SK-N-SH (cell line): ENCODE data around the gene CDKL2. TPM values are rescaled to one million over a fixed set of nuclear protein-coding genes. Genes with fewer than 3 reads are reported as not detected.

ENCODE experiments used
- CTCF ChIA-PET: fragments of 300-600, 350-600 bp; formaldehyde crosslinking; extraction: SDS; loops from one replicate; lab custom pipeline; 2021; lab: Yijun Ruan, JAX
- POLR2A ChIA-PET: fragments of 350-600 bp; sonication (Branson Sonifier 250); formaldehyde crosslinking; extraction: SDS; loops from one replicate; lab custom pipeline; 2020; ENCODE audit warnings: antibody characterized with exemption, inconsistent platforms; lab: Yijun Ruan, JAX
- DNase-seq: peaks from one replicate; pipeline ENCODE4 v3.0.0; 2012
- H2AFZ ChIP-seq: fragments of 200-600 bp; sonication (generic); 2 replicates; pipeline ENCODE4 v1.8.1; 2016; ENCODE audit warnings: antibody characterized with exemption, mild to moderate bottlenecking, low read depth
- H3F3A ChIP-seq: fragments of 200-600 bp; sonication (generic); replicated peaks from 2 replicates; pipeline ENCODE3; 2016; ENCODE audit warnings: antibody characterized with exemption, mild to moderate bottlenecking; ENCODE audit not compliant: insufficient read depth
- H3K27ac ChIP-seq, 2 experiments: fragments of 200-500 bp in 1 of 2; fragments of 200-600 bp in 1 of 2; sonication (Bioruptor generic) in 1 of 2; sonication (generic), shearing (Covaris generic) in 1 of 2; 2 replicates each; pipeline versions ENCODE4 v1.5.1 to v1.6.1; 2014 to 2016; ENCODE audit warnings: low read depth in 2 of 2, inconsistent platforms in 1 of 2, low read length in 1 of 2, mild to moderate bottlenecking in 1 of 2, mixed read lengths in 1 of 2
- H3K27me3 ChIP-seq: fragments of 200-600 bp; sonication (generic), shearing (Covaris generic); 2 replicates; pipeline ENCODE4 v1.6.1; 2016; ENCODE audit warnings: mixed run types; ENCODE audit not compliant: insufficient read depth
- H3K36me3 ChIP-seq, 2 experiments: fragments of 200-500 bp in 1 of 2; fragments of 200-600 bp in 1 of 2; sonication (Bioruptor generic) in 1 of 2; sonication (generic) in 1 of 2; replicated peaks in 1 of 2; 2 replicates each; pipeline versions ENCODE3 to v1.5.1; 2014 to 2016; ENCODE audit warnings: low read length in 1 of 2, mild to moderate bottlenecking in 1 of 2; ENCODE audit not compliant: insufficient read depth in 2 of 2, control insufficient read depth in 1 of 2
- H3K4me1 ChIP-seq, 2 experiments: fragments of 200-500 bp in 1 of 2; fragments of 200-600 bp in 1 of 2; sonication (Bioruptor generic) in 1 of 2; sonication (generic), shearing (Covaris generic) in 1 of 2; 2 replicates each; pipeline versions ENCODE4 v1.5.1 to v1.6.1; 2014 to 2016; ENCODE audit warnings: low read depth in 1 of 2, low read length in 1 of 2, mixed run types in 1 of 2; ENCODE audit not compliant: insufficient read depth in 2 of 2, control insufficient read depth in 1 of 2
- H3K4me2 ChIP-seq: fragments of 200-600 bp; sonication (generic), shearing (Covaris generic); 2 replicates; pipeline ENCODE4 v1.6.1; 2017; ENCODE audit warnings: mixed run types
- H3K4me3 ChIP-seq, 2 experiments: fragments of 200-500 bp in 1 of 2; fragments of 200-600 bp in 1 of 2; sonication (Bioruptor generic) in 1 of 2; sonication (generic), shearing (Covaris generic) in 1 of 2; 2 replicates each; pipeline versions ENCODE4 v1.5.1 to v1.8.1; 2014 to 2016; ENCODE audit warnings: low read depth in 2 of 2, inconsistent platforms in 1 of 2, low read length in 1 of 2, mild to moderate bottlenecking in 1 of 2, mixed read lengths in 1 of 2, moderate library complexity in 1 of 2
- H3K79me2 ChIP-seq: fragments of 200-600 bp; sonication (generic); 2 replicates; pipeline ENCODE4 v1.8.1; 2017; ENCODE audit warnings: mild to moderate bottlenecking; ENCODE audit not compliant: insufficient read depth
- H3K9ac ChIP-seq: fragments of 200-600 bp; sonication (generic); 2 replicates; pipeline ENCODE4 v1.6.1; 2017; ENCODE audit warnings: mixed run types
- H3K9me2 ChIP-seq: fragments of 200-600 bp; sonication (generic); 2 replicates; pipeline ENCODE4 v1.6.1; 2017; ENCODE audit warnings: mixed run types
- H3K9me3 ChIP-seq: fragments of 200-600 bp; sonication (generic); 2 replicates; pipeline ENCODE4 v1.6.1; 2017; ENCODE audit warnings: mixed run types, mild to moderate bottlenecking, moderate library complexity
- H4K20me1 ChIP-seq: fragments of 200-600 bp; sonication (generic); 2 replicates; pipeline ENCODE4 v1.6.1; 2017; ENCODE audit warnings: mild to moderate bottlenecking, mixed run types; ENCODE audit not compliant: insufficient read depth
- ELF1 ChIP-seq: IDR thresholded peaks from 2 replicates; pipeline ENCODE4 v1.4.0; 2012
- FOXJ3 ChIP-seq: sonication (generic); formaldehyde crosslinking; IDR thresholded peaks from 2 replicates; pipeline ENCODE4 v1.5.1; 2020; ENCODE audit warnings: mild to moderate bottlenecking, missing genetic modification reagents
- JUND ChIP-seq: IDR thresholded peaks from 2 replicates; pipeline ENCODE4 v1.4.0; 2012
- MEF2A ChIP-seq: IDR thresholded peaks from 2 replicates; pipeline ENCODE4 v1.4.0; 2012; ENCODE audit warnings: low read depth, borderline replicate concordance
- MXI1 ChIP-seq: IDR thresholded peaks from 2 replicates; pipeline ENCODE4 v1.6.1; 2012; ENCODE audit warnings: mild to moderate bottlenecking, low read depth, low read length, improper control_type of control experiment
- NRF1 ChIP-seq: IDR thresholded peaks from 2 replicates; pipeline ENCODE4 v1.6.1; 2012; ENCODE audit warnings: low read depth, mild to moderate bottlenecking, low read length
- RCOR1 ChIP-seq: fragments of 150-350 bp; IDR thresholded peaks from 2 replicates; pipeline ENCODE4 v1.6.1; 2017; ENCODE audit warnings: antibody characterized with exemption, low read length
- RFX5 ChIP-seq: IDR thresholded peaks from 2 replicates; pipeline ENCODE4 v1.6.1; 2012; ENCODE audit warnings: mild to moderate bottlenecking, improper control_type of control experiment, low read length
- SIN3A ChIP-seq: IDR thresholded peaks from 2 replicates; pipeline ENCODE4 v1.6.1; 2012; ENCODE audit warnings: low read depth, mild to moderate bottlenecking, low read length, moderate library complexity, borderline replicate concordance
- TAF1 ChIP-seq: IDR thresholded peaks from 2 replicates; pipeline ENCODE4 v1.6.1; 2012; ENCODE audit warnings: low read depth, mild to moderate bottlenecking, low read length, moderate library complexity, borderline replicate concordance
- TCF12 ChIP-seq: IDR thresholded peaks from 2 replicates; pipeline ENCODE4 v1.4.0; 2012
- TEAD4 ChIP-seq: IDR thresholded peaks from 2 replicates; pipeline ENCODE4 v1.4.0; 2012; ENCODE audit warnings: mild to moderate bottlenecking, borderline replicate concordance; ENCODE audit not compliant: insufficient read depth
- YY1 ChIP-seq: IDR thresholded peaks from 2 replicates; pipeline ENCODE4 v1.4.0; 2012; ENCODE audit warnings: low read depth, mild to moderate bottlenecking
- ZBTB33 ChIP-seq: IDR thresholded peaks from 2 replicates; pipeline ENCODE4 v1.4.0; 2012; ENCODE audit warnings: low read depth, borderline replicate concordance
- WGBS: methylation state at CpG from one replicate; pipeline ENCODE4 v1.1.6; 2017; ENCODE audit warnings: low lambda C conversion rate; 5-methylcytosine and 5-hydroxymethylcytosine counted together
- polyA plus RNA-seq, 3 experiments: library from polyadenylated mRNA; depleted of rRNA; stranded (reverse); fragments of >200 nt; gene quantifications; 2 replicates each; pipeline ENCODE4 v1.2.3, GENCODE V29; 2012
- TF ChIP-seq, protein P1 (sequence below): IDR thresholded peaks from 2 replicates; pipeline ENCODE4 v1.4.0; 2012; ENCODE audit warnings: low read depth, borderline replicate concordance
- TF ChIP-seq, protein P2 (sequence below): fragments of 150-350 bp; IDR thresholded peaks from 2 replicates; pipeline ENCODE4 v1.6.1; 2017; ENCODE audit warnings: antibody characterized with exemption, low read length, low read depth, borderline replicate concordance

CDKL2 gene
- polyA plus RNA-seq, 1 of the 3 experiments (the other 2 are of a cell fraction) = 0.41 TPM

DNA sequence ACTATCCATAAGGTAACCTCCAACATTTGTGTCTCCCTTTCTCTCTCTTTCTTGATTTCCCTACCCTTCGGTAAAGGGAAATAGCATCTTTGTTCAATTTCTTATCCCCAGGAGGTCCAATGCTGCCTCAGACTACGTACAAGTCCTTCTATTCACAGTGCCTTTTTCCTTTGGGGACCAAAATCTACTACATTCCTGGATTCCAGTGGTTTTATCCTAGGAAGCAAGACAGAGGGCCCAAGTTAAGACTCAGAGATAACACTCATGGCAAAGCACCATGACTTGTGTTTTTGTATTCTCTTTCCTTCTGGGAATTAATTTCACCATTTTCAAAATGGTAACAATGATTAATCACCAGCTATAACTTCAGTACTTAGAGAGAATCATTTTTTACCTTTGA lies 32.3 kb upstream of the CDKL2 start (continued):
- TF ChIP-seq JUND (no peak), NRF1 (no peak)

- H3K9me2 ChIP-seq = no peaks in the 10 kb centered on the region
- H2AFZ ChIP-seq = no peak overlapping the region
- no peak overlapping the region for H3K9ac ChIP-seq
- H4K20me1 ChIP-seq = peaks cover 41% of the 10 kb centered on the region
- WGBS = 93% methylated on average over 2 of the region's 2 CpGs
- H3K27me3 ChIP-seq = no peaks in the 10 kb centered on the region
- H3K79me2 ChIP-seq = peaks cover 92% of the 10 kb centered on the region
- CTCF ChIA-PET = interaction anchor here (0.6 kb wide), 1 partner anchor 63 kb away, joined by 3 read pairs; the partner anchor contains the start of gene USO1
- TF ChIP-seq, protein P1, sequence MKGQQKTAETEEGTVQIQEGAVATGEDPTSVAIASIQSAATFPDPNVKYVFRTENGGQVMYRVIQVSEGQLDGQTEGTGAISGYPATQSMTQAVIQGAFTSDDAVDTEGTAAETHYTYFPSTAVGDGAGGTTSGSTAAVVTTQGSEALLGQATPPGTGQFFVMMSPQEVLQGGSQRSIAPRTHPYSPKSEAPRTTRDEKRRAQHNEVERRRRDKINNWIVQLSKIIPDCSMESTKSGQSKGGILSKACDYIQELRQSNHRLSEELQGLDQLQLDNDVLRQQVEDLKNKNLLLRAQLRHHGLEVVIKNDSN = no peak
- TF ChIP-seq, protein P2, sequence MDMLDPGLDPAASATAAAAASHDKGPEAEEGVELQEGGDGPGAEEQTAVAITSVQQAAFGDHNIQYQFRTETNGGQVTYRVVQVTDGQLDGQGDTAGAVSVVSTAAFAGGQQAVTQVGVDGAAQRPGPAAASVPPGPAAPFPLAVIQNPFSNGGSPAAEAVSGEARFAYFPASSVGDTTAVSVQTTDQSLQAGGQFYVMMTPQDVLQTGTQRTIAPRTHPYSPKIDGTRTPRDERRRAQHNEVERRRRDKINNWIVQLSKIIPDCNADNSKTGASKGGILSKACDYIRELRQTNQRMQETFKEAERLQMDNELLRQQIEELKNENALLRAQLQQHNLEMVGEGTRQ = no peak
- TF ChIP-seq TCF12 = no peak
- no peak for TF ChIP-seq FOXJ3 (CRISPR knock-in tag)
- no peak for TF ChIP-seq JUND
- no peak for TF ChIP-seq MXI1
- TF ChIP-seq RCOR1 = no peak
- TF ChIP-seq TEAD4 = no peak
- no peak for TF ChIP-seq ELF1
- TF ChIP-seq SIN3A = no peak
- no peak for TF ChIP-seq YY1
- no peak for TF ChIP-seq RFX5
- no peak for TF ChIP-seq ZBTB33
- TF ChIP-seq TAF1 = no peak
- TF ChIP-seq MEF2A = no peak
- TF ChIP-seq, all 33 proteins: peak for 0
- Histone ChIP-seq H3K27ac (no peak overlapping the region), H3K4me2 (no peak overlapping the region), H3K4me3 (no peak overlapping the region), H3K36me3 (peaks cover 35 to 44% of the 10 kb centered on the region in 2 experiments), H3K9me3 (no peaks in the 10 kb centered on the region), H3F3A (peaks cover 18% of the 10 kb centered on the region), H3K4me1 (no peaks in the 10 kb centered on the region)
- POLR2A ChIA-PET = no interaction called here
- DNase-seq = no peak
Measured at GRCh38 chr4:75660491-75660890, 30.2 kb upstream of the CDKL2 start.
